Ovary (tissue), 3 donors: Measurements from ENCODE around the gene CARD8.

Experiments used
- EP300 ChIP-seq: sonication (generic); formaldehyde crosslinking; IDR thresholded peaks from one replicate; pipeline ENCODE4 v1.6.1; 2017; ENCODE audit warnings: antibody characterized with exemption
- POLR2A ChIP-seq: fragments of 450-650 bp; IDR thresholded peaks from one replicate; pipeline ENCODE4 v1.6.1; 2017; ENCODE audit warnings: antibody characterized with exemption, mild to moderate bottlenecking, moderate library complexity
- TF ChIP-seq, protein P1 (sequence below), 3 donors: fragments of 450-650 bp in 2 of 3; fragments of 200-600 bp in 1 of 3; IDR thresholded peaks; one replicate each; pipeline versions ENCODE4 v1.5.1 to v1.8.0; 2016 to 2022; ENCODE audit warnings: antibody characterized with exemption in 3 of 3, mild to moderate bottlenecking in 1 of 3
- donor health status: DM: no; HTN: no; CAD: no.

DNA sequence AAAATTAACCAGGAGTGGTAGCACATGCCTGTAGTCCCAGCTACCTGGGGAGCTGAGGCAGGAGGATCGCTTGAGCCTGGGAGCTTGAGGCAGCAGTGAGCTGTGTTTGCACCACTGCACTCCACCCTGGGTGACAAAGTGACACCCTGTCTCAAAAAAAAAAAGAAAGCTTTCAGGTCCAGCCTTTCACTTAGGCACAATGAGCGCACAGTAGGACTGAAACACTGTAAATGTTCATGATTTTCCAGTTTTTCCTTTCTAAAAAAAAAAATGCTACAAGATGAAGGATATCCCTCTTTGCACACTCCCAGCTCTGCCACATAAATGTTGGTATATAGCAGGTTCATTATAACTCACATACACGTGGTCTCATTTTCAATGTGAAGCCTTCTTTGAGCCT, 32.0 kb upstream of the CARD8 start:
- TF ChIP-seq, protein P1, sequence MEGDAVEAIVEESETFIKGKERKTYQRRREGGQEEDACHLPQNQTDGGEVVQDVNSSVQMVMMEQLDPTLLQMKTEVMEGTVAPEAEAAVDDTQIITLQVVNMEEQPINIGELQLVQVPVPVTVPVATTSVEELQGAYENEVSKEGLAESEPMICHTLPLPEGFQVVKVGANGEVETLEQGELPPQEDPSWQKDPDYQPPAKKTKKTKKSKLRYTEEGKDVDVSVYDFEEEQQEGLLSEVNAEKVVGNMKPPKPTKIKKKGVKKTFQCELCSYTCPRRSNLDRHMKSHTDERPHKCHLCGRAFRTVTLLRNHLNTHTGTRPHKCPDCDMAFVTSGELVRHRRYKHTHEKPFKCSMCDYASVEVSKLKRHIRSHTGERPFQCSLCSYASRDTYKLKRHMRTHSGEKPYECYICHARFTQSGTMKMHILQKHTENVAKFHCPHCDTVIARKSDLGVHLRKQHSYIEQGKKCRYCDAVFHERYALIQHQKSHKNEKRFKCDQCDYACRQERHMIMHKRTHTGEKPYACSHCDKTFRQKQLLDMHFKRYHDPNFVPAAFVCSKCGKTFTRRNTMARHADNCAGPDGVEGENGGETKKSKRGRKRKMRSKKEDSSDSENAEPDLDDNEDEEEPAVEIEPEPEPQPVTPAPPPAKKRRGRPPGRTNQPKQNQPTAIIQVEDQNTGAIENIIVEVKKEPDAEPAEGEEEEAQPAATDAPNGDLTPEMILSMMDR (IDR thresholded peaks at IDR 0.05): no peak
- TF ChIP-seq POLR2A (no peak), EP300 (no peak)
